IMR-90 (cell line): Measurements from ENCODE around the gene ST3GAL3. TPM values are rescaled to one million over a fixed set of nuclear protein-coding genes. Genes with fewer than 3 reads are reported as not detected.

ENCODE experiments used
- ATAC-seq: fragments of 200-7000 bp; cut with Tn5 transposase; 2 replicates; pipeline ENCODE4 v1.9.1; 2020; ENCODE audit warnings: low read depth, mild to moderate bottlenecking, moderate library complexity
- BruUV-seq: library from RNA; stranded (reverse); fragments of 400-500 nt; replicated peaks from 2 replicates; lab custom pipeline; 2021; lab: Mats Ljungman, UMichigan
- CTCF ChIA-PET: fragments of 300-600 bp; formaldehyde crosslinking; extraction: SDS; loops from one replicate; lab custom pipeline; 2021; ENCODE audit warnings: antibody characterized with exemption; lab: Yijun Ruan, JAX
- POLR2A ChIA-PET: fragments of 300-600 bp; sonication (Branson Sonifier 250); formaldehyde crosslinking; loops from one replicate; lab custom pipeline; 2022; ENCODE audit warnings: antibody characterized with exemption; ENCODE audit not compliant: unreplicated experiment; lab: Charles Lee
- DNase-seq: peaks from one replicate; pipeline ENCODE4 v3.0.0; 2013
- H2AFZ ChIP-seq: replicated peaks from 2 replicates; pipeline ENCODE3; 2013; ENCODE audit warnings: low read length, mild to moderate bottlenecking; ENCODE audit not compliant: poor library complexity
- H2AK5ac ChIP-seq: 2 replicates; pipeline ENCODE4 v1.6.1; 2013; ENCODE audit warnings: low read depth, low read length, inconsistent platforms
- H2AK9ac ChIP-seq: replicated peaks from 2 replicates; pipeline ENCODE3; 2013; ENCODE audit warnings: mild to moderate bottlenecking, low read depth, low read length, moderate library complexity; ENCODE audit not compliant: poor library complexity
- H2BK120ac ChIP-seq: 2 replicates; pipeline ENCODE4 v1.6.1; 2013; ENCODE audit warnings: low read depth, low read length, inconsistent platforms
- H2BK15ac ChIP-seq: 3 replicates; pipeline ENCODE4 v1.6.1; 2013; ENCODE audit warnings: low read depth, low read length, inconsistent platforms
- H2BK20ac ChIP-seq: 2 replicates; pipeline ENCODE4 v1.6.1; 2013; ENCODE audit warnings: low read depth, mild to moderate bottlenecking, inconsistent platforms, low read length, moderate library complexity
- H2BK5ac ChIP-seq: 2 replicates; pipeline ENCODE4 v1.6.1; 2013; ENCODE audit warnings: mild to moderate bottlenecking, low read depth, low read length, inconsistent platforms; ENCODE audit not compliant: poor library complexity, severe bottlenecking
- H3K14ac ChIP-seq: replicated peaks from 2 replicates; pipeline ENCODE4 v1.6.1; 2013; ENCODE audit warnings: low read depth, low read length, inconsistent platforms
- H3K18ac ChIP-seq: 2 replicates; pipeline ENCODE4 v1.6.1; 2013; ENCODE audit warnings: low read depth, low read length, control low read depth
- H3K23ac ChIP-seq: 2 replicates; pipeline ENCODE4 v1.6.1; 2013; ENCODE audit warnings: low read depth, low read length, inconsistent platforms
- H3K27ac ChIP-seq: 2 replicates; pipeline ENCODE4 v1.5.1; 2013; ENCODE audit warnings: mild to moderate bottlenecking, control low read depth, low read length; ENCODE audit not compliant: insufficient read depth
- H3K27me3 ChIP-seq: 2 replicates; pipeline ENCODE4 v1.6.1; 2013; ENCODE audit warnings: low read length; ENCODE audit not compliant: control insufficient read depth, insufficient read depth
- H3K36me3 ChIP-seq: 2 replicates; pipeline ENCODE4 v1.6.1; 2013; ENCODE audit warnings: low read length, mixed read lengths; ENCODE audit not compliant: control insufficient read depth, insufficient read depth
- H3K4ac ChIP-seq: 2 replicates; pipeline ENCODE4 v1.6.1; 2013; ENCODE audit warnings: low read depth, low read length, inconsistent platforms
- H3K4me1 ChIP-seq: 2 replicates; pipeline ENCODE4 v1.6.1; 2013; ENCODE audit warnings: low read length, mixed read lengths; ENCODE audit not compliant: control insufficient read depth, insufficient read depth
- H3K4me2 ChIP-seq: 2 replicates; pipeline ENCODE4 v1.6.1; 2013; ENCODE audit warnings: low read depth, mild to moderate bottlenecking, control low read depth, low read length, moderate library complexity
- H3K4me3 ChIP-seq: 2 replicates; pipeline ENCODE4 v1.5.1; 2013; ENCODE audit warnings: low read depth, mild to moderate bottlenecking, control low read depth, low read length, moderate library complexity; ENCODE audit not compliant: insufficient read depth
- H3K56ac ChIP-seq: 2 replicates; pipeline ENCODE4 v1.6.1; 2013; ENCODE audit warnings: low read length, inconsistent platforms; ENCODE audit not compliant: insufficient read depth; ENCODE audit errors: extremely low read depth
- H3K79me1 ChIP-seq, 2 experiments: 2 replicates each; pipeline ENCODE4 v1.6.1; 2013; ENCODE audit warnings: low read length in 2 of 2, inconsistent platforms in 1 of 2, low read depth in 1 of 2
- H3K9ac ChIP-seq: 2 replicates; pipeline ENCODE4 v1.6.1; 2013; ENCODE audit warnings: low read depth, low read length, control low read depth
- H3K9me1 ChIP-seq: 2 replicates; pipeline ENCODE4 v1.6.1; 2013; ENCODE audit warnings: low read length, inconsistent platforms; ENCODE audit not compliant: insufficient read depth
- H3K9me3 ChIP-seq: 2 replicates; pipeline ENCODE4 v1.6.1; 2013; ENCODE audit warnings: low read length; ENCODE audit not compliant: control insufficient read depth, insufficient read depth
- H4K20me1 ChIP-seq: 2 replicates; pipeline ENCODE4 v1.6.1; 2013; ENCODE audit warnings: low read length, inconsistent platforms; ENCODE audit not compliant: insufficient read depth
- H4K5ac ChIP-seq: 2 replicates; pipeline ENCODE4 v1.6.1; 2013; ENCODE audit warnings: mild to moderate bottlenecking, low read depth, low read length, control low read depth
- H4K8ac ChIP-seq, 2 experiments: 2 replicates each; pipeline ENCODE4 v1.6.1; 2013; ENCODE audit warnings: low read depth in 2 of 2, low read length in 2 of 2, control low read depth in 1 of 2, inconsistent platforms in 1 of 2
- H4K91ac ChIP-seq: 2 replicates; pipeline ENCODE4 v1.6.1; 2013; ENCODE audit warnings: low read depth, low read length, inconsistent platforms; ENCODE audit not compliant: insufficient read depth
- BHLHE40 ChIP-seq: fragments of 150-350 bp; IDR thresholded peaks from 2 replicates; pipeline ENCODE4 v1.6.1; 2016; ENCODE audit warnings: mild to moderate bottlenecking, low read depth, low read length
- CEBPB ChIP-seq: IDR thresholded peaks from 2 replicates; pipeline ENCODE4 v1.6.1; 2012; ENCODE audit warnings: low read depth, low read length, improper control_type of control experiment
- CHD1 ChIP-seq: IDR thresholded peaks from 2 replicates; pipeline ENCODE4 v1.6.1; 2012; ENCODE audit warnings: low read depth, low read length, improper control_type of control experiment
- FOS ChIP-seq: fragments of 150-350 bp; IDR thresholded peaks from 2 replicates; pipeline ENCODE4 v1.6.1; 2016; ENCODE audit warnings: low read depth, low read length
- MAFK ChIP-seq: IDR thresholded peaks from 2 replicates; pipeline ENCODE4 v1.6.1; 2012; ENCODE audit warnings: low read depth, low read length, improper control_type of control experiment
- MAZ ChIP-seq: IDR thresholded peaks from 2 replicates; pipeline ENCODE4 v1.6.1; 2012; ENCODE audit warnings: low read depth, mild to moderate bottlenecking, low read length, improper control_type of control experiment, moderate library complexity, borderline replicate concordance
- MXI1 ChIP-seq: IDR thresholded peaks from 2 replicates; pipeline ENCODE4 v1.6.1; 2012; ENCODE audit warnings: low read depth, mild to moderate bottlenecking, low read length, moderate library complexity, borderline replicate concordance
- NFE2L2 ChIP-seq: fragments of 150-350 bp; IDR thresholded peaks from 2 replicates; pipeline ENCODE4 v1.6.1; 2016; ENCODE audit warnings: low read depth, mild to moderate bottlenecking, low read length
- POLR2A ChIP-seq: IDR thresholded peaks from 2 replicates; pipeline ENCODE4 v1.6.1; 2012; ENCODE audit warnings: mild to moderate bottlenecking, low read depth, low read length
- RAD21 ChIP-seq: IDR thresholded peaks from 2 replicates; pipeline ENCODE4 v1.6.1; 2012; ENCODE audit warnings: low read length, improper control_type of control experiment
- RCOR1 ChIP-seq: IDR thresholded peaks from 2 replicates; pipeline ENCODE4 v1.6.1; 2012; ENCODE audit warnings: mild to moderate bottlenecking, low read length, improper control_type of control experiment; ENCODE audit not compliant: insufficient replicate concordance
- RFX5 ChIP-seq: IDR thresholded peaks from 2 replicates; pipeline ENCODE4 v1.8.0; 2012; ENCODE audit warnings: low read depth, mild to moderate bottlenecking, low read length, moderate library complexity
- WGBS, 2 experiments: methylation state at CpG; one replicate each; pipeline versions ENCODE4 v1.1.5 to v1.1.7; 2013; ENCODE audit warnings: missing lambda C conversion rate in 2 of 2; ENCODE audit not compliant: insufficient read length in 1 of 2; ENCODE audit errors: extremely low coverage in 2 of 2; 5-methylcytosine and 5-hydroxymethylcytosine counted together
- dilution Hi-C: fragments of 300-500 bp; cut with HindIII; formaldehyde crosslinking; loops from one replicate; pipeline ENCODE4 v1.14.3; 2018; ENCODE audit warnings: low sequenced_read_pairs; ENCODE audit not compliant: unreplicated experiment
- in situ Hi-C: fragments of 300-500 bp; cut with MboI; formaldehyde crosslinking; loops from 3 replicates; pipeline ENCODE4 v1.14.3; 2019; ENCODE audit warnings: low sequenced_read_pairs, inconsistent platforms, mixed read lengths
- intact Hi-C: fragments of 100-400 bp; cut with micrococcal nuclease; formaldehyde crosslinking; loops from 2 replicates; pipeline ENCODE4 v1.10.0; 2022
- polyA plus RNA-seq, 3 experiments: library from polyadenylated mRNA; depleted of rRNA; stranded (reverse); fragments of >200 nt; gene quantifications; 2 replicates each; pipeline ENCODE4 v1.2.3, GENCODE V29; 2012; ENCODE audit warnings: low replicate concordance in 1 of 3
- total RNA-seq: library from RNA; depleted of rRNA; stranded (reverse); fragments of >200 nt; gene quantifications from 2 replicates; pipeline ENCODE4 v1.2.3, GENCODE V29; 2012
- TF ChIP-seq, protein P1 (sequence below): fragments of 150-350 bp; IDR thresholded peaks from 2 replicates; pipeline ENCODE4 v1.6.1; 2016; ENCODE audit warnings: low read depth, mild to moderate bottlenecking, low read length, moderate library complexity, borderline replicate concordance
- TF ChIP-seq, protein P2 (sequence below): fragments of 150-350 bp; IDR thresholded peaks from 2 replicates; pipeline ENCODE4 v1.6.1; 2017; ENCODE audit warnings: mild to moderate bottlenecking, antibody characterized with exemption, low read length, low read depth

Gene ST3GAL3
- total and polyA plus RNA-seq, 2 of the 4 experiments (the other 2 are of a cell fraction): 12.0 to 14.8 TPM

DNA sequence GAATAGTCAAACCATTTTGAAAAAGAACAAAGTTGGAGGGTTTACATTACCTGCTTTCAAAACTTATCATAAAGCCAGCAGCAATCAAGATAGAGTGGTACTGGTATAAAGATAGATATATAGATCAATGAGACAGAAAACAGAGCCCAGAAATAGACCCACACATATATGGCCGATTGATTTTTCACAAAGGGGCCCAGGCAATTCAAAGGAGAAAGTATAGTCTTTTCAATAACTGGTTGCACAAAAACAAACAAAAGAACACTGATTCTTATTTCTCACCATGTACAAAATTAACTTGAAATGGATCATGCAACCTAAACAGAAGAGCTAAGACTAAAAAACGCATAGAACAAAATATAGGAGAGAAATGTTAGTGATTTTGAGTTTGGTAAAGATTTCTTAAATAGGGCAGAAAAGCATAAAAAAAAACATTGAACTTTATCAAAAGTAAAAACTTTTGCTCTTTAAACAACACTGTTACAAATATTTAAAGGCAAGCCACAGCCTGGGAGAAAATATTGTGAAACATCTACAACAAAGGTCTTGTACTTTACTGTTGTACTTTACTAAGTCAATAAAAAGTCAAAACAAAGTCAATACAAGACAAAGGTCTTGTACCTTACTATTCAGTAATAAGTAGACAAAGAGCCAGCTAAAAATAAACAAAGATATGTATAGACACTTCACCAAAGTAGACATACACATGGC lies 50.2 kb downstream of the ST3GAL3 start:
- H3K9me1 ChIP-seq: peaks cover 6% of the 10 kb centered on the region
- peaks cover 14 to 40% of the 10 kb centered on the region in 2 experiments for H3K79me1 ChIP-seq
- no peaks in the 10 kb centered on the region for H3K27me3 ChIP-seq
- H3K18ac ChIP-seq: no peak overlapping the region
- no peak overlapping the region for H3K14ac ChIP-seq
- no peaks in the 10 kb centered on the region for H3K36me3 ChIP-seq
- H2AK5ac ChIP-seq: no peak overlapping the region
- no peak overlapping the region for H2AK9ac ChIP-seq
- H2BK5ac ChIP-seq: no peak overlapping the region
- H3K4me2 ChIP-seq: no peak overlapping the region
- dilution Hi-C loops (no loop called here), intact Hi-C loops (no loop called here), in situ Hi-C loops (no loop called here)
- H2BK120ac ChIP-seq: no peak overlapping the region
- no peaks in the 10 kb centered on the region for H3K9me3 ChIP-seq
- ATAC-seq (no peak), DNase-seq (no peak)
- no peak overlapping the region for H2AFZ ChIP-seq
- H2BK20ac ChIP-seq: no peak overlapping the region
- H3K4me3 ChIP-seq: no peak overlapping the region
- H4K8ac ChIP-seq: no peak overlapping the region
- no peak overlapping the region for H3K56ac ChIP-seq
- peaks cover 6% of the 10 kb centered on the region for H3K4me1 ChIP-seq
- H3K27ac ChIP-seq: no peak overlapping the region
- 0 out of 2 replicates have a peak, but pooled peaks cover 3% of the 10 kb centered on the region for H4K20me1 ChIP-seq
- BruUV-seq: no TSS peak
- H3K23ac ChIP-seq: no peak overlapping the region
- H4K5ac ChIP-seq: no peak overlapping the region
- ChIA-PET CTCF (no interaction called here), POLR2A (no interaction called here)
- H2BK15ac ChIP-seq: no peak overlapping the region
- H3K4ac ChIP-seq: no peak overlapping the region
- TF ChIP-seq RCOR1 (no peak), RFX5 (no peak), POLR2A (no peak), MXI1 (no peak), BHLHE40 (no peak), CHD1 (no peak), MAZ (no peak), FOS (no peak), MAFK (no peak), RAD21 (no peak), CEBPB (no peak), NFE2L2 (no peak)
- TF ChIP-seq, protein P1, sequence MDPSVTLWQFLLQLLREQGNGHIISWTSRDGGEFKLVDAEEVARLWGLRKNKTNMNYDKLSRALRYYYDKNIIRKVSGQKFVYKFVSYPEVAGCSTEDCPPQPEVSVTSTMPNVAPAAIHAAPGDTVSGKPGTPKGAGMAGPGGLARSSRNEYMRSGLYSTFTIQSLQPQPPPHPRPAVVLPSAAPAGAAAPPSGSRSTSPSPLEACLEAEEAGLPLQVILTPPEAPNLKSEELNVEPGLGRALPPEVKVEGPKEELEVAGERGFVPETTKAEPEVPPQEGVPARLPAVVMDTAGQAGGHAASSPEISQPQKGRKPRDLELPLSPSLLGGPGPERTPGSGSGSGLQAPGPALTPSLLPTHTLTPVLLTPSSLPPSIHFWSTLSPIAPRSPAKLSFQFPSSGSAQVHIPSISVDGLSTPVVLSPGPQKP: no peak
- TF ChIP-seq, protein P2, sequence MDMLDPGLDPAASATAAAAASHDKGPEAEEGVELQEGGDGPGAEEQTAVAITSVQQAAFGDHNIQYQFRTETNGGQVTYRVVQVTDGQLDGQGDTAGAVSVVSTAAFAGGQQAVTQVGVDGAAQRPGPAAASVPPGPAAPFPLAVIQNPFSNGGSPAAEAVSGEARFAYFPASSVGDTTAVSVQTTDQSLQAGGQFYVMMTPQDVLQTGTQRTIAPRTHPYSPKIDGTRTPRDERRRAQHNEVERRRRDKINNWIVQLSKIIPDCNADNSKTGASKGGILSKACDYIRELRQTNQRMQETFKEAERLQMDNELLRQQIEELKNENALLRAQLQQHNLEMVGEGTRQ: no peak
- no peak overlapping the region for H4K91ac ChIP-seq
- no peak overlapping the region for H3K9ac ChIP-seq
- WGBS, 2 experiments: no CpG with 5 or more reads among the region's 2 CpGs
